IMR-90 (cell line): Measurements from ENCODE around the gene ITPR3. TPM values are rescaled to one million over a fixed set of nuclear protein-coding genes. Genes with fewer than 3 reads are reported as not detected.
A peak's percentile ranks its signal among the peaks of the same experiment; 100 is the strongest.

Experiments
- ATAC-seq: fragments of 200-7000 bp; cut with Tn5 transposase; 2 replicates; pipeline ENCODE4 v1.9.1; 2020; ENCODE audit warnings: low read depth, mild to moderate bottlenecking, moderate library complexity
- BruUV-seq: library from RNA; stranded (reverse); fragments of 400-500 nt; replicated peaks from 2 replicates; lab custom pipeline; 2021; lab: Mats Ljungman, UMichigan
- CTCF ChIA-PET: fragments of 300-600 bp; formaldehyde crosslinking; extraction: SDS; loops from one replicate; lab custom pipeline; 2021; ENCODE audit warnings: antibody characterized with exemption; lab: Yijun Ruan, JAX
- POLR2A ChIA-PET: fragments of 300-600 bp; sonication (Branson Sonifier 250); formaldehyde crosslinking; loops from one replicate; lab custom pipeline; 2022; ENCODE audit warnings: antibody characterized with exemption; ENCODE audit not compliant: unreplicated experiment; lab: Charles Lee
- DNase-seq: peaks from one replicate; pipeline ENCODE4 v3.0.0; 2013
- H2AFZ ChIP-seq: replicated peaks from 2 replicates; pipeline ENCODE3; 2013; ENCODE audit warnings: low read length, mild to moderate bottlenecking; ENCODE audit not compliant: poor library complexity
- H2AK5ac ChIP-seq: 2 replicates; pipeline ENCODE4 v1.6.1; 2013; ENCODE audit warnings: low read depth, low read length, inconsistent platforms
- H2AK9ac ChIP-seq: replicated peaks from 2 replicates; pipeline ENCODE3; 2013; ENCODE audit warnings: mild to moderate bottlenecking, low read depth, low read length, moderate library complexity; ENCODE audit not compliant: poor library complexity
- H2BK120ac ChIP-seq: 2 replicates; pipeline ENCODE4 v1.6.1; 2013; ENCODE audit warnings: low read depth, low read length, inconsistent platforms
- H2BK15ac ChIP-seq: 3 replicates; pipeline ENCODE4 v1.6.1; 2013; ENCODE audit warnings: low read depth, low read length, inconsistent platforms
- H2BK20ac ChIP-seq: 2 replicates; pipeline ENCODE4 v1.6.1; 2013; ENCODE audit warnings: low read depth, mild to moderate bottlenecking, inconsistent platforms, low read length, moderate library complexity
- H2BK5ac ChIP-seq: 2 replicates; pipeline ENCODE4 v1.6.1; 2013; ENCODE audit warnings: mild to moderate bottlenecking, low read depth, low read length, inconsistent platforms; ENCODE audit not compliant: poor library complexity, severe bottlenecking
- H3K14ac ChIP-seq: replicated peaks from 2 replicates; pipeline ENCODE4 v1.6.1; 2013; ENCODE audit warnings: low read depth, low read length, inconsistent platforms
- H3K18ac ChIP-seq: 2 replicates; pipeline ENCODE4 v1.6.1; 2013; ENCODE audit warnings: low read depth, low read length, control low read depth
- H3K23ac ChIP-seq: 2 replicates; pipeline ENCODE4 v1.6.1; 2013; ENCODE audit warnings: low read depth, low read length, inconsistent platforms
- H3K27ac ChIP-seq: 2 replicates; pipeline ENCODE4 v1.5.1; 2013; ENCODE audit warnings: mild to moderate bottlenecking, control low read depth, low read length; ENCODE audit not compliant: insufficient read depth
- H3K27me3 ChIP-seq: 2 replicates; pipeline ENCODE4 v1.6.1; 2013; ENCODE audit warnings: low read length; ENCODE audit not compliant: control insufficient read depth, insufficient read depth
- H3K36me3 ChIP-seq: 2 replicates; pipeline ENCODE4 v1.6.1; 2013; ENCODE audit warnings: low read length, mixed read lengths; ENCODE audit not compliant: control insufficient read depth, insufficient read depth
- H3K4ac ChIP-seq: 2 replicates; pipeline ENCODE4 v1.6.1; 2013; ENCODE audit warnings: low read depth, low read length, inconsistent platforms
- H3K4me1 ChIP-seq: 2 replicates; pipeline ENCODE4 v1.6.1; 2013; ENCODE audit warnings: low read length, mixed read lengths; ENCODE audit not compliant: control insufficient read depth, insufficient read depth
- H3K4me2 ChIP-seq: 2 replicates; pipeline ENCODE4 v1.6.1; 2013; ENCODE audit warnings: low read depth, mild to moderate bottlenecking, control low read depth, low read length, moderate library complexity
- H3K4me3 ChIP-seq: 2 replicates; pipeline ENCODE4 v1.5.1; 2013; ENCODE audit warnings: low read depth, mild to moderate bottlenecking, control low read depth, low read length, moderate library complexity; ENCODE audit not compliant: insufficient read depth
- H3K56ac ChIP-seq: 2 replicates; pipeline ENCODE4 v1.6.1; 2013; ENCODE audit warnings: low read length, inconsistent platforms; ENCODE audit not compliant: insufficient read depth; ENCODE audit errors: extremely low read depth
- H3K79me1 ChIP-seq, 2 experiments: 2 replicates each; pipeline ENCODE4 v1.6.1; 2013; ENCODE audit warnings: low read length in 2 of 2, inconsistent platforms in 1 of 2, low read depth in 1 of 2
- H3K9ac ChIP-seq: 2 replicates; pipeline ENCODE4 v1.6.1; 2013; ENCODE audit warnings: low read depth, low read length, control low read depth
- H3K9me1 ChIP-seq: 2 replicates; pipeline ENCODE4 v1.6.1; 2013; ENCODE audit warnings: low read length, inconsistent platforms; ENCODE audit not compliant: insufficient read depth
- H3K9me3 ChIP-seq: 2 replicates; pipeline ENCODE4 v1.6.1; 2013; ENCODE audit warnings: low read length; ENCODE audit not compliant: control insufficient read depth, insufficient read depth
- H4K20me1 ChIP-seq: 2 replicates; pipeline ENCODE4 v1.6.1; 2013; ENCODE audit warnings: low read length, inconsistent platforms; ENCODE audit not compliant: insufficient read depth
- H4K5ac ChIP-seq: 2 replicates; pipeline ENCODE4 v1.6.1; 2013; ENCODE audit warnings: mild to moderate bottlenecking, low read depth, low read length, control low read depth
- H4K8ac ChIP-seq, 2 experiments: 2 replicates each; pipeline ENCODE4 v1.6.1; 2013; ENCODE audit warnings: low read depth in 2 of 2, low read length in 2 of 2, control low read depth in 1 of 2, inconsistent platforms in 1 of 2
- H4K91ac ChIP-seq: 2 replicates; pipeline ENCODE4 v1.6.1; 2013; ENCODE audit warnings: low read depth, low read length, inconsistent platforms; ENCODE audit not compliant: insufficient read depth
- CEBPB ChIP-seq: IDR thresholded peaks from 2 replicates; pipeline ENCODE4 v1.6.1; 2012; ENCODE audit warnings: low read depth, low read length, improper control_type of control experiment
- CHD1 ChIP-seq: IDR thresholded peaks from 2 replicates; pipeline ENCODE4 v1.6.1; 2012; ENCODE audit warnings: low read depth, low read length, improper control_type of control experiment
- CTCF ChIP-seq: conservative IDR thresholded peaks from 2 replicates; pipeline ENCODE4 v1.5.1; 2012; ENCODE audit warnings: mild to moderate bottlenecking, low read depth, low read length, improper control_type of control experiment
- ELK1 ChIP-seq: fragments of 150-350 bp; IDR thresholded peaks from 2 replicates; pipeline ENCODE4 v1.6.1; 2016; ENCODE audit warnings: low read depth, mild to moderate bottlenecking, low read length, moderate library complexity, borderline replicate concordance
- FOS ChIP-seq: fragments of 150-350 bp; IDR thresholded peaks from 2 replicates; pipeline ENCODE4 v1.6.1; 2016; ENCODE audit warnings: low read depth, low read length
- MXI1 ChIP-seq: IDR thresholded peaks from 2 replicates; pipeline ENCODE4 v1.6.1; 2012; ENCODE audit warnings: low read depth, mild to moderate bottlenecking, low read length, moderate library complexity, borderline replicate concordance
- POLR2A ChIP-seq: IDR thresholded peaks from 2 replicates; pipeline ENCODE4 v1.6.1; 2012; ENCODE audit warnings: mild to moderate bottlenecking, low read depth, low read length
- RAD21 ChIP-seq: IDR thresholded peaks from 2 replicates; pipeline ENCODE4 v1.6.1; 2012; ENCODE audit warnings: low read length, improper control_type of control experiment
- RCOR1 ChIP-seq: IDR thresholded peaks from 2 replicates; pipeline ENCODE4 v1.6.1; 2012; ENCODE audit warnings: mild to moderate bottlenecking, low read length, improper control_type of control experiment; ENCODE audit not compliant: insufficient replicate concordance
- RFX5 ChIP-seq: IDR thresholded peaks from 2 replicates; pipeline ENCODE4 v1.8.0; 2012; ENCODE audit warnings: low read depth, mild to moderate bottlenecking, low read length, moderate library complexity
- SMC3 ChIP-seq: fragments of 150-350 bp; IDR thresholded peaks from 2 replicates; pipeline ENCODE4 v1.6.1; 2016; ENCODE audit warnings: low read depth, mild to moderate bottlenecking, antibody characterized with exemption, low read length, moderate library complexity
- USF2 ChIP-seq: fragments of 150-350 bp; IDR thresholded peaks from 2 replicates; pipeline ENCODE4 v1.6.1; 2017; ENCODE audit warnings: mild to moderate bottlenecking, antibody characterized with exemption, low read length, low read depth
- WGBS, 2 experiments: methylation state at CpG; one replicate each; pipeline versions ENCODE4 v1.1.5 to v1.1.7; 2013; ENCODE audit warnings: missing lambda C conversion rate in 2 of 2; ENCODE audit not compliant: insufficient read length in 1 of 2; ENCODE audit errors: extremely low coverage in 2 of 2; 5-methylcytosine and 5-hydroxymethylcytosine counted together
- dilution Hi-C: fragments of 300-500 bp; cut with HindIII; formaldehyde crosslinking; loops from one replicate; pipeline ENCODE4 v1.14.3; 2018; ENCODE audit warnings: low sequenced_read_pairs; ENCODE audit not compliant: unreplicated experiment
- in situ Hi-C: fragments of 300-500 bp; cut with MboI; formaldehyde crosslinking; loops from 3 replicates; pipeline ENCODE4 v1.14.3; 2019; ENCODE audit warnings: low sequenced_read_pairs, inconsistent platforms, mixed read lengths
- intact Hi-C: fragments of 100-400 bp; cut with micrococcal nuclease; formaldehyde crosslinking; loops from 2 replicates; pipeline ENCODE4 v1.10.0; 2022
- polyA plus RNA-seq, 3 experiments: library from polyadenylated mRNA; depleted of rRNA; stranded (reverse); fragments of >200 nt; gene quantifications; 2 replicates each; pipeline ENCODE4 v1.2.3, GENCODE V29; 2012; ENCODE audit warnings: low replicate concordance in 1 of 3
- total RNA-seq: library from RNA; depleted of rRNA; stranded (reverse); fragments of >200 nt; gene quantifications from 2 replicates; pipeline ENCODE4 v1.2.3, GENCODE V29; 2012

Gene ITPR3
- total and polyA plus RNA-seq, 2 of the 4 experiments (the other 2 are of a cell fraction), result 1.6 to 3.7 TPM

DNA sequence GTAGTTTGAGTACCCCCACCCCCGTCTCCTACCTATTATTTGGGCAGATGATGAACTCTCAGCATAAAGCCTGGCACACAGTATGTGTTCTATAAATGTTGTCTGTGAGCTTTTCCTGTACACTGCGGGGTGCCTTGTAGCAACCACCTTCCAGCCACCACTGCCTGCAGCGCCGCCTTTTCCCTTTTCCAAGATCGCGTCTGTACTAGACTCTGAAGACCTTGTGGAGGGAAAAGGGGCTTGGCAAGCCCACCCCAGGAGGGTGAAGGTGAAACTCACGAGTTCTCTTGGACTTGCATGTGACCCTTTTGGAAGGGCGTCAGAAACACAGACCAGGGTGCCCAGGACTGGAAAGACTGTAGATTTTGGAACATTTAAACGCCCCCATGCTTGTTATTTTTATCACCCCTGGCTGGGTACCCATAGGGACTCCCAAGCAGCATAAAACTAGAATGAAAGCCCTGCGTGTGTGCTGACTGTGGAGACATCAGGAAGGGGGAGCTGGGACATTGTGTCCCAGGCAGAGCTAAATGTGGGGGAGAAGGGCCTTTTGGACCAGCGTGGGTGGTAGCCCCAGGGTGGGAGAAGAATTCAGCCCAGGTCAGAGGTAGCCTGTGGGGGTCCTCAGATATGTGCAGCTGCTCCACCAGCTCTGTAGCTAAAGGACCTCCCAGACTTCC lies 49.3 kb upstream of the ITPR3 start:
- H3K9me3 ChIP-seq, result no peaks in the 10 kb centered on the region
- intact Hi-C loops, result no loop called here
- peak overlapping the region; percentile 92; the same call in 1 of the 2 replicates for H3K14ac ChIP-seq
- H2AFZ ChIP-seq, result peak overlapping the region; percentile 97
- DNase-seq, result no peak
- H3K4me3 ChIP-seq, result peak overlapping the region; percentile 54
- no TSS peak for BruUV-seq
- H3K4ac ChIP-seq, result peak overlapping the region; percentile 85; the same call in 1 of the 2 replicates
- POLR2A ChIA-PET, result no interaction called here
- H3K9ac ChIP-seq, result peak overlapping the region; percentile 65
- CTCF ChIA-PET, result no interaction called here
- H2BK20ac ChIP-seq, result no peak overlapping the region
- dilution Hi-C loops, result no loop called here
- no peaks in the 10 kb centered on the region for H4K20me1 ChIP-seq
- H4K91ac ChIP-seq, result no peak overlapping the region
- no peak overlapping the region for H2AK5ac ChIP-seq
- H3K4me1 ChIP-seq, result no peaks in the 10 kb centered on the region
- peaks cover 11% of the 10 kb centered on the region; the same call in 1 of the 2 replicates for H3K9me1 ChIP-seq
- no peak overlapping the region for H3K18ac ChIP-seq
- H3K4me2 ChIP-seq, result peak overlapping the region; percentile 77
- H2AK9ac ChIP-seq, result peak overlapping the region; percentile 94
- in situ Hi-C loops, result no loop called here
- no peak overlapping the region for H2BK120ac ChIP-seq
- H4K8ac ChIP-seq, result peak overlapping the region; percentile 94 to 99
- H2BK15ac ChIP-seq, result peak overlapping the region; percentile 7; the same call in 1 of the 3 replicates
- no peak overlapping the region for H3K23ac ChIP-seq
- H3K27me3 ChIP-seq, result no peaks in the 10 kb centered on the region
- ATAC-seq, result peak; percentile 3; the same call in 1 of the 2 replicates
- no peak overlapping the region for H2BK5ac ChIP-seq
- H3K27ac ChIP-seq, result peak overlapping the region; percentile 33; the same call in 1 of the 2 replicates
- no peak overlapping the region for H3K56ac ChIP-seq
- TF ChIP-seq CHD1 (no peak), MXI1 (no peak), RAD21 (no peak), USF2 (no peak), SMC3 (no peak), RCOR1 (no peak), RFX5 (no peak), CEBPB (no peak), POLR2A (no peak), ELK1 (no peak), CTCF (no peak), FOS (no peak)
- H3K79me1 ChIP-seq, result peaks cover 0 to 8% of the 10 kb centered on the region in 2 experiments; a peak in 2 of 4 replicates
- H3K36me3 ChIP-seq, result peaks cover 19% of the 10 kb centered on the region
- 60% methylated on average over 2 of the region's 11 CpGs; no CpG with 5 or more reads in 1 of the 2 experiments for WGBS, 2 experiments
- H4K5ac ChIP-seq, result peak overlapping the region; percentile 87
